HCT116 (cell line): Measurements from ENCODE around the gene RUNDC1. TPM values are rescaled to one million over a fixed set of nuclear protein-coding genes. Genes with fewer than 3 reads are reported as not detected.

Experiments
- ATAC-seq: fragments of 200-7000 bp; cut with Tn5 transposase; 2 replicates; pipeline ENCODE4 v1.9.1; 2020; ENCODE audit warnings: mild to moderate bottlenecking, moderate library complexity
- BruUV-seq: library from RNA; stranded (reverse); fragments of 400-500 nt; replicated peaks from 2 replicates; lab custom pipeline; 2021; lab: Mats Ljungman, UMichigan
- CTCF ChIA-PET: fragments of 300-600 bp; sonication (Branson Sonifier 250); formaldehyde crosslinking; loops from one replicate; lab custom pipeline; 2021; ENCODE audit warnings: antibody characterized with exemption; lab: Charles Lee
- POLR2A ChIA-PET: fragments of 300-600, 350-600 bp; sonication (Branson Sonifier 250); formaldehyde crosslinking; loops from one replicate; lab custom pipeline; 2021; ENCODE audit warnings: antibody characterized with exemption; lab: Charles Lee
- RAD21 ChIA-PET, 2 experiments: fragments of 300-600 bp; sonication (Branson Sonifier 250); formaldehyde crosslinking; loops; one replicate each; lab custom pipeline; 2023; ENCODE audit warnings: low total read pairs in 2 of 2; ENCODE audit not compliant: uncharacterized antibody in 2 of 2, unreplicated experiment in 2 of 2, low non-redundant PET in 1 of 2; lab: Charles Lee
- DNase-seq: peaks from one replicate; pipeline ENCODE4 v3.0.0-alpha.2; 2010; ENCODE audit warnings: low read depth, low spot score
- H2AFZ ChIP-seq: fragments of 200-600 bp; shearing (Covaris generic), sonication (generic); 2 replicates; pipeline ENCODE4 v1.6.1; 2017; ENCODE audit warnings: low read depth, mixed run types, mixed read lengths, antibody characterized with exemption, low read length; ENCODE audit not compliant: poor library complexity, severe bottlenecking
- H3K27ac ChIP-seq: 2 replicates; pipeline ENCODE4 v1.5.1; 2012; ENCODE audit warnings: low read depth, low read length
- H3K27me3 ChIP-seq: fragments of 200-600 bp; sonication (generic); 2 replicates; pipeline ENCODE4 v1.6.1; 2016; ENCODE audit warnings: mixed run types, low read length, mixed read lengths; ENCODE audit not compliant: insufficient read depth
- H3K36me3 ChIP-seq, 2 experiments: fragments of 200-500 bp in 1 of 2; fragments of 200-600 bp in 1 of 2; sonication (Bioruptor generic) in 1 of 2; sonication (generic) in 1 of 2; 2 replicates each; pipeline versions ENCODE4 v1.5.1 to v1.6.1; 2014 to 2016; ENCODE audit warnings: low read length in 2 of 2, inconsistent platforms in 1 of 2, mixed read lengths in 1 of 2, mixed run types in 1 of 2; ENCODE audit not compliant: insufficient read depth in 2 of 2, control insufficient read depth in 1 of 2
- H3K4me1 ChIP-seq, 2 experiments: fragments of 200-600 bp in 1 of 2; sonication (generic) in 1 of 2; 2 replicates each; pipeline versions ENCODE4 v1.5.1 to v1.6.1; 2012 to 2017; ENCODE audit warnings: low read length in 2 of 2, inconsistent platforms in 1 of 2, mild to moderate bottlenecking in 1 of 2, mixed read lengths in 1 of 2, mixed run types in 1 of 2, moderate library complexity in 1 of 2; ENCODE audit not compliant: insufficient read depth in 2 of 2, control insufficient read depth in 1 of 2
- H3K4me2 ChIP-seq: fragments of 200-600 bp; sonication (generic); 2 replicates; pipeline ENCODE4 v1.6.1; 2017; ENCODE audit warnings: mixed run types, low read length, mixed read lengths
- H3K4me3 ChIP-seq, 2 experiments: fragments of 200-600 bp in 1 of 2; sonication (generic) in 1 of 2; replicated peaks in 1 of 2; 2 replicates each; pipeline ENCODE4 v1.5.1; 2011 to 2016; ENCODE audit warnings: low read length in 2 of 2, control low read depth in 1 of 2, low read depth in 1 of 2, mild to moderate bottlenecking in 1 of 2, mixed read lengths in 1 of 2, mixed run types in 1 of 2
- H3K79me2 ChIP-seq: fragments of 200-600 bp; sonication (generic); 2 replicates; pipeline ENCODE4 v1.6.1; 2017; ENCODE audit warnings: mild to moderate bottlenecking, mixed run types, low read length, moderate library complexity, mixed read lengths; ENCODE audit not compliant: insufficient read depth
- H3K9ac ChIP-seq: fragments of 200-600 bp; sonication (generic); 2 replicates; pipeline ENCODE4 v1.6.1; 2016; ENCODE audit warnings: low read length, mixed read lengths
- H3K9me2 ChIP-seq: fragments of 200-600 bp; sonication (generic), shearing (Covaris generic); 2 replicates; pipeline ENCODE4 v1.6.1; 2017; ENCODE audit warnings: mixed run types, mild to moderate bottlenecking, moderate library complexity; ENCODE audit not compliant: insufficient read depth
- H3K9me3 ChIP-seq, 2 experiments: fragments of 200-500 bp in 1 of 2; fragments of 200-600 bp in 1 of 2; sonication (Bioruptor generic) in 1 of 2; sonication (generic) in 1 of 2; 2 replicates each; pipeline ENCODE4 v1.6.1; 2014 to 2017; ENCODE audit warnings: low read length in 2 of 2, mixed read lengths in 2 of 2, inconsistent platforms in 1 of 2, low read depth in 1 of 2, mild to moderate bottlenecking in 1 of 2, mixed run types in 1 of 2, moderate library complexity in 1 of 2; ENCODE audit not compliant: control insufficient read depth in 1 of 2, insufficient read depth in 1 of 2
- H4K20me1 ChIP-seq: fragments of 200-600 bp; sonication (generic), shearing (Covaris generic); 2 replicates; pipeline ENCODE4 v1.6.1; 2017; ENCODE audit warnings: mixed run types, mild to moderate bottlenecking, moderate library complexity; ENCODE audit not compliant: insufficient read depth
- ATF3 ChIP-seq: IDR thresholded peaks from 2 replicates; pipeline ENCODE4 v1.6.1; 2012
- CEBPB ChIP-seq: IDR thresholded peaks from 2 replicates; pipeline ENCODE4 v1.6.1; 2012; ENCODE audit warnings: low read depth
- CTCF ChIP-seq, 3 experiments: fragments of 200-600 bp in 1 of 3; sonication (generic) in 1 of 3; IDR thresholded peaks in 2 of 3; conservative IDR thresholded peaks in 1 of 3; 2 replicates each; pipeline ENCODE4 v1.5.1; 2012 to 2017; ENCODE audit warnings: low read depth in 2 of 3, low read length in 2 of 3, antibody characterized with exemption in 1 of 3, borderline replicate concordance in 1 of 3, control low read depth in 1 of 3, mild to moderate bottlenecking in 1 of 3, mixed read lengths in 1 of 3, mixed run types in 1 of 3, moderate library complexity in 1 of 3; ENCODE audit not compliant: insufficient read depth in 1 of 3
- EZH2phosphoT487 ChIP-seq: fragments of 200-600 bp; IDR thresholded peaks from 2 replicates; pipeline ENCODE4 v1.6.1; 2018; ENCODE audit warnings: antibody characterized with exemption, borderline replicate concordance
- MAX ChIP-seq: IDR thresholded peaks from 2 replicates; pipeline ENCODE4 v1.6.1; 2012
- POLR2A ChIP-seq: IDR thresholded peaks from 2 replicates; pipeline ENCODE4 v1.7.0; 2011; ENCODE audit warnings: borderline replicate concordance; ENCODE audit not compliant: insufficient read depth, insufficient read length; ENCODE audit errors: extremely low read depth
- POLR2AphosphoS5 ChIP-seq: IDR thresholded peaks from 2 replicates; pipeline ENCODE4 v1.6.1; 2011; ENCODE audit warnings: mild to moderate bottlenecking, low read depth, low read length, moderate library complexity
- RAD21 ChIP-seq: IDR thresholded peaks from 2 replicates; pipeline ENCODE4 v1.6.1; 2012; ENCODE audit warnings: low read depth, mild to moderate bottlenecking
- SRF ChIP-seq: IDR thresholded peaks from 2 replicates; pipeline ENCODE4 v1.6.1; 2012; ENCODE audit warnings: low read depth
- TCF7L2 ChIP-seq: IDR thresholded peaks from 2 replicates; pipeline ENCODE4 v1.7.0; 2011; ENCODE audit warnings: borderline replicate concordance, inconsistent platforms; ENCODE audit not compliant: insufficient read depth, insufficient read length; ENCODE audit errors: extremely low read depth
- YY1 ChIP-seq: IDR thresholded peaks from 2 replicates; pipeline ENCODE4 v1.6.1; 2011; ENCODE audit warnings: low read length, low read depth, moderate library complexity, mild to moderate bottlenecking; ENCODE audit not compliant: insufficient replicate concordance; ENCODE audit errors: extremely low read depth
- ZBTB33 ChIP-seq: IDR thresholded peaks from 2 replicates; pipeline ENCODE4 v1.6.1; 2011; ENCODE audit warnings: mild to moderate bottlenecking, low read length, moderate library complexity; ENCODE audit not compliant: insufficient replicate concordance; ENCODE audit errors: extremely low read depth
- ZFX ChIP-seq: fragments of 450-650 bp; IDR thresholded peaks from 2 replicates; pipeline ENCODE4 v1.6.1; 2017
- ZNF274 ChIP-seq: fragments of 200-500 bp; sonication (Bioruptor generic); IDR thresholded peaks from 2 replicates; pipeline ENCODE4 v1.6.1; 2014; ENCODE audit warnings: mild to moderate bottlenecking, low read depth, low read length, inconsistent platforms
- intact Hi-C: fragments of 100-400 bp; cut with micrococcal nuclease; formaldehyde crosslinking; loops from 2 replicates; pipeline ENCODE4 v1.10.0; 2022
- total RNA-seq: library from RNA; stranded (reverse); gene quantifications from one replicate; pipeline ENCODE4 v1.2.1, GENCODE V29; 2021; ENCODE audit not compliant: unreplicated experiment

RUNDC1 gene
- total RNA-seq, 1 experiment from 2014 or later: 13.0 TPM

- peak; percentile 19 for TF ChIP-seq YY1
- no peak for TF ChIP-seq POLR2A
- TF ChIP-seq ZBTB33: no peak
- peak; percentile 34; the same call in 1 of the 2 replicates for TF ChIP-seq POLR2AphosphoS5
- TF ChIP-seq EZH2phosphoT487: no peak
- TF ChIP-seq CEBPB: no peak
- no peak for TF ChIP-seq ZNF274
- TF ChIP-seq ATF3: no peak
Observed at GRCh38 chr17:43003542-43004172, 23.3 kb downstream of the RUNDC1 start (continued).

GRCh38 chr17:43006639-43007551 is 26.5 kb downstream of the RUNDC1 start, which contains the start of gene IFI35:
IFI35 (plus strand) TSS chr17:43006784; CDS start chr17:43006948, 164 bp downstream.
- Histone ChIP-seq H3K27me3 (no peaks in the 10 kb centered on the region), H3K4me3 (peak within 1 kb of the TSS; percentile 48 to 57), H3K9me3 (no peaks in the 10 kb centered on the region), H3K4me1 (peaks cover 13 to 75% of the 10 kb centered on the region in 2 experiments; a peak in 3 of 4 replicates), H3K79me2 (peaks cover 5% of the 10 kb centered on the region), H3K9ac (peak within 1 kb of the TSS; percentile 70), H3K27ac (peak within 1 kb of the TSS; percentile 84), H3K9me2 (no peaks in the 10 kb centered on the region), H4K20me1 (no peaks in the 10 kb centered on the region), H3K36me3 (peaks cover 3 to 7% of the 10 kb centered on the region in 2 experiments; a peak in 1 of 4 replicates), H3K4me2 (peak within 1 kb of the TSS; percentile 77), H2AFZ (no peak within 1 kb of the TSS)
- DNase-seq (peak; percentile 42), ATAC-seq (peak; percentile 69)
- POLR2A ChIA-PET: interaction anchor here (0.7 to 4.0 kb wide), 7 partner anchors 9 to 309 kb away, joined by 3 to 38 read pairs (median 3); partner anchors contain the start of genes BECN1, NBR1, RPL27 and VAT1
- CTCF ChIA-PET: interaction anchor here (0.8 to 1.0 kb wide), 2 partner anchors 9 to 477 kb away, joined by 3 to 4 read pairs; partner anchors contain the start of genes DHX8 and RPL27
- RAD21 ChIA-PET: no interaction called here
- peak in 2 of 3 experiments; percentile 3 to 28; a peak in 2 of 6 replicates for TF ChIP-seq CTCF (IDR thresholded peaks at IDR 0.05 in 2 of 3, conservative IDR thresholded peaks at IDR 0.05 in 1 of 3; ENCODE audit: borderline replicate concordance in 1 of 3, insufficient read depth in 1 of 3, low read depth in 2 of 3, low read length in 2 of 3)
- TF ChIP-seq TCF7L2: no peak
- peak; percentile 71 for TF ChIP-seq RAD21
- TF ChIP-seq POLR2AphosphoS5: peak; percentile 86
- no peak for TF ChIP-seq SRF
- peak; percentile 69 for TF ChIP-seq MAX
- TF ChIP-seq ZBTB33: peak; percentile 17
- no peak for TF ChIP-seq ZFX
- no peak for TF ChIP-seq POLR2A
- BruUV-seq: TSS peak; percentile 33
- intact Hi-C loops: no loop called here
